OCI-LY7 (cell line): ENCODE results near the gene MYOCD.

Source experiments
- EZH2phosphoT487 ChIP-seq: fragments of 200-600 bp; sonication (generic); IDR thresholded peaks from 2 replicates; pipeline ENCODE4 v1.6.1; 2018; ENCODE audit warnings: low read depth, borderline replicate concordance, mild to moderate bottlenecking, mixed run types, antibody characterized with exemption, low read length, moderate library complexity, mixed read lengths
- TF ChIP-seq, protein P1 (sequence below): fragments of 200-600 bp; sonication (generic); conservative IDR thresholded peaks from 2 replicates; pipeline ENCODE4 v1.5.1; 2014; ENCODE audit warnings: mild to moderate bottlenecking, antibody characterized with exemption, low read length, moderate library complexity, mixed read lengths

DNA sequence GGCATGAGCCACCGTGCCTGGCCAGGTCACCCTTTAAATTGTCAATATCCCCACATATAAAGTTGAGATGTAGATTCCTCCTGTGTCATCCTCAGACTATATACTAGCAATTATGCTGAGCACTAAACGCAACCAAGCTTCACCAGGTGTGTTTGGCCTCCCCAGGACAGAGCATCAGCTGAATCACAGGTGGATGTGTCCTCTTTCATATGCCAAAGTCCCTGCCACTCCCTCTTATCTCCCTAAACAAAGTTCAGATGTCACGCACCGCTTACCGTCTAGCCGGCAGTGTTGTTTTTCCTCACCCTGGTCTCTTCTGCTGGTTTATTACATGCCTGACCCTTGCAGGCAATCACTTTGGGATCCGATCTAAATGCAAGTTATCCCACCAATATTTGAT, 79.8 kb downstream of the MYOCD start:
- TF ChIP-seq, protein P1, sequence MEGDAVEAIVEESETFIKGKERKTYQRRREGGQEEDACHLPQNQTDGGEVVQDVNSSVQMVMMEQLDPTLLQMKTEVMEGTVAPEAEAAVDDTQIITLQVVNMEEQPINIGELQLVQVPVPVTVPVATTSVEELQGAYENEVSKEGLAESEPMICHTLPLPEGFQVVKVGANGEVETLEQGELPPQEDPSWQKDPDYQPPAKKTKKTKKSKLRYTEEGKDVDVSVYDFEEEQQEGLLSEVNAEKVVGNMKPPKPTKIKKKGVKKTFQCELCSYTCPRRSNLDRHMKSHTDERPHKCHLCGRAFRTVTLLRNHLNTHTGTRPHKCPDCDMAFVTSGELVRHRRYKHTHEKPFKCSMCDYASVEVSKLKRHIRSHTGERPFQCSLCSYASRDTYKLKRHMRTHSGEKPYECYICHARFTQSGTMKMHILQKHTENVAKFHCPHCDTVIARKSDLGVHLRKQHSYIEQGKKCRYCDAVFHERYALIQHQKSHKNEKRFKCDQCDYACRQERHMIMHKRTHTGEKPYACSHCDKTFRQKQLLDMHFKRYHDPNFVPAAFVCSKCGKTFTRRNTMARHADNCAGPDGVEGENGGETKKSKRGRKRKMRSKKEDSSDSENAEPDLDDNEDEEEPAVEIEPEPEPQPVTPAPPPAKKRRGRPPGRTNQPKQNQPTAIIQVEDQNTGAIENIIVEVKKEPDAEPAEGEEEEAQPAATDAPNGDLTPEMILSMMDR = no peak
- no peak for TF ChIP-seq EZH2phosphoT487
